Measurements from ENCODE around the gene NOP9. TPM values are rescaled to one million over a fixed set of nuclear protein-coding genes. Genes with fewer than 3 reads are reported as not detected.

The NOP9 gene
- total RNA-seq, 1 experiment from 2014 or later, result 42.0 TPM

DNA sequence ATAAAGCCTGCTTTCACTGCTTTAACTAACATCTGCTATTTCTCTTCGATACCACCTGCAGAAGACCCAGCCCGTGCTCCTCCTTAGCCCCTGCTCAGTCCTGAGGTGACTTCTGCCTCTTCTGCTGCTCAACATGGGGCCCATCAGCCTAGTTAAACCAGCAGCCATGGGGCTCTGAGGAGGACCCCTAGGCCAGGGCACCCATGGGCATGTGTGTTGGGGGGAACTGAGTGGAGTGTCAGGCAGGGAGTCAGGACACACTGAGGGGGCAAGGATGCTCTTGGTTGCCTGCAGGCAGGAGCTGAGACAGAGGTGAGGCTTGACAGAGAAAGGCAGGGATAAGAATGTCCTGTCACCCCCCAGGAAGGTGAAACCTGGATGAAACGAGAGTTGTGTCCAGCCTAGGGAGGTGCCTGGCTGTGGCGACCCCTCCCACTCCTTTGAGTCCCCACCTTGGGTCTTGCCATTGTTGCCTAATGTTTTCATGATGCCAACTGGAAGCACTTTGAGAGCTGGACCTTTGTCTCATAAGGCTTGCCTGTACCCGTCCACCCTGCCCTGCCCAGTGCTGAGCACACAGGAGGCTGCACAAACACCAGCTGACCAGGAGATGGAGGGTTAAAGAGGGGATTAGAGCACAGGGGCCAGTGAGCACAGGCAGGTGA is 15.7 kb upstream of the NOP9 start:
- H3K4me2 ChIP-seq (ENCODE audit: low read depth, low read length, poor library complexity, severe bottlenecking), result no peak overlapping the region
- DNase-seq, result no peak
- peaks cover 15% of the 10 kb centered on the region for H3K4me1 ChIP-seq (ENCODE audit: low read length)
- no peaks in the 10 kb centered on the region for H4K20me1 ChIP-seq (ENCODE audit: insufficient read depth, low read depth, low read length)
- H2AFZ ChIP-seq (ENCODE audit: low read length), result no peak overlapping the region
- no peaks in the 10 kb centered on the region for H3K9me2 ChIP-seq (replicated peaks; ENCODE audit: insufficient read depth, low read length)
- peaks cover 19% of the 10 kb centered on the region for H3K79me2 ChIP-seq (ENCODE audit: low read length)
- no peaks in the 10 kb centered on the region for H3K36me3 ChIP-seq (ENCODE audit: insufficient read depth, low read length)
- no peak overlapping the region for H3K4me3 ChIP-seq (ENCODE audit: low read length)
- H3K9ac ChIP-seq (ENCODE audit: low read length), result no peak overlapping the region
- H3K27me3 ChIP-seq (ENCODE audit: low read length), result no peaks in the 10 kb centered on the region
- no peaks in the 10 kb centered on the region for H3K9me3 ChIP-seq (ENCODE audit: low read length)
- H3K27ac ChIP-seq (ENCODE audit: low read length), result no peak overlapping the region

DNA sequence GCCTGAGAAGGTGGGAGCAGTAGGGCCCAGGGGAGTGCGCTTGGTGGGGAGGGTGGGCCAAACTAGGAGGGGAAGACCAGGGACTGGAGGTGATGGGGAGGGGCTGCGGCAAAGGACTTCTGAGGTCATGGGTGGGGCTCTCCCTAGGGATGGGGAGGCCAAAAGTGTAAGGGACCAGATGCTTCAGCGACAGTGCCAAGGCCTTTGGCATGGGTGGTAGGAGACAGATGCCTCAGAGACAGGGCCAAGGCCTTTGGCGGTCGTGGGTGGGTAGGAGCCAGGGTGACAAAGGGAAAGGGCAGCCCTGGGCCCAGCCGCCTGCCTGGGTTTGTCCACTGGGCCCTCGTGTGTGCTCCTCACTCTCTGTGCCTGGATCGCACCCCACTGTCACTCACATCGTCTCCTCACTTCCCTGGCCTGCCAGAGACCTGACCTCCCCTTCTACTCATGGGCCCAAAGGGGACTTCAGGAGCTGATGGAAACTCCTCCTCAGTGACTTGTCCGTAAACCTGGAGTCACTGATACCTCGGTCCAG is 15.1 kb upstream of the NOP9 start:
- H3K4me1 ChIP-seq (ENCODE audit: low read length), result peaks cover 9% of the 10 kb centered on the region
- H3K27ac ChIP-seq (ENCODE audit: low read length), result no peak overlapping the region
- H3K9me3 ChIP-seq (ENCODE audit: low read length), result no peaks in the 10 kb centered on the region

DNA sequence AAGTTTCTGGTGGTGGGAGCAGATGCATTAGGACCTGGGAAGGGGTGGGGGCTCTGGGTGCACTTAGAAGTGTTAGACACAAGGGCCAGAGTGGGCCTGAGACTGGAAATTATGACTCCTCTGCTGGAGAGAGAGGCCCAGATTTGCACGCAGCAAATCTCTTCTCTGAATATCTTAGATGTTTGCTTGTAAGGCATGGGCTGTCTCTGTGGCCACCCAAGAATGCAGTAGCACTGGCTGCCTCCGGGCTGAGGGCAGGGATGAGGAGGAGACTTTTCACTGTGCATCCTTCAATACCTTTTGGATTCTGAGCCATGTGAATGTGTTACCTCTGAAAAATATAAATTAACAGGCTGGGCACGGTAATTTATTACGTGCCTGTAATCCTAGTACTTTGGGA is 14.3 kb upstream of the NOP9 start:
- no peak for DNase-seq
- no peaks in the 10 kb centered on the region for H3K27me3 ChIP-seq (ENCODE audit: low read length)
- no peak overlapping the region for H3K4me3 ChIP-seq (ENCODE audit: low read length)
- no peak overlapping the region for H2AFZ ChIP-seq (ENCODE audit: low read length)
- no peak overlapping the region; the same call in 1 of the 2 replicates for H3K9ac ChIP-seq (ENCODE audit: low read length)
- no peaks in the 10 kb centered on the region for H3K9me2 ChIP-seq (replicated peaks; ENCODE audit: insufficient read depth, low read length)
- no peaks in the 10 kb centered on the region for H4K20me1 ChIP-seq (ENCODE audit: insufficient read depth, low read depth, low read length)
- H3K27ac ChIP-seq (ENCODE audit: low read length), result no peak overlapping the region
- H3K4me1 ChIP-seq (ENCODE audit: low read length), result peaks cover under 1% of the 10 kb centered on the region; the same call in 1 of the 2 replicates
- peaks cover 12% of the 10 kb centered on the region; the same call in 1 of the 2 replicates for H3K36me3 ChIP-seq (ENCODE audit: insufficient read depth, low read length)
- H3K79me2 ChIP-seq (ENCODE audit: low read length), result peaks cover 18% of the 10 kb centered on the region; the same call in 1 of the 2 replicates
- H3K9me3 ChIP-seq (ENCODE audit: low read length), result no peaks in the 10 kb centered on the region
- H3K4me2 ChIP-seq (ENCODE audit: low read depth, low read length, poor library complexity, severe bottlenecking), result no peak overlapping the region

More for the DNA sequence above, 15.1 kb upstream of the NOP9 start:
- Histone ChIP-seq H3K4me3 (ENCODE audit: low read length) (no peak overlapping the region), H3K36me3 (ENCODE audit: insufficient read depth, low read length) (peaks cover 4% of the 10 kb centered on the region; the same call in 1 of the 2 replicates), H3K9ac (ENCODE audit: low read length) (no peak overlapping the region), H3K9me2 (replicated peaks; ENCODE audit: insufficient read depth, low read length) (no peaks in the 10 kb centered on the region), H2AFZ (ENCODE audit: low read length) (no peak overlapping the region), H4K20me1 (ENCODE audit: insufficient read depth, low read depth, low read length) (no peaks in the 10 kb centered on the region), H3K27me3 (ENCODE audit: low read length) (no peaks in the 10 kb centered on the region), H3K4me2 (ENCODE audit: low read depth, low read length, poor library complexity, severe bottlenecking) (no peak overlapping the region), H3K79me2 (ENCODE audit: low read length) (peaks cover 23% of the 10 kb centered on the region)
- DNase-seq, result no peak

DNA sequence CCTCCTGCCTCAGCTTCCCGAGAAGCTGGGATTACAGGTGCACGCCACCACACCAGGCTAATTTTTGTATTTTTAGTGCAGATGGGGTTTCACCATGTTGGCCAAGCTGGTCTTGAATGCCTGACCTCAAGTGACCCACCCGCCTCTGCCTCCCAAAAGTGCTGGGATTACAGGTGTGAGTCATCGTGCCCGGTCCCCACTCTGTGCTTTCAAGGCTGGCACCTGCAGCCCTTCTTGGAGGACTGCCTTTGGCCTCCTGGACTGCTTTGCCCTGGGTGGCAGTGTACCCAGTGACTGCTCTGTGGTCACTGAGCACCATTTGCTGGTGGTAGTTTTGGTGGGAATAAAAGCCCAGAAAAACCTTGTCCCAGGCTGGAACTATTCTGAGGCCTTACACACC is 12.7 kb upstream of the NOP9 start:
- no peaks in the 10 kb centered on the region for H3K9me3 ChIP-seq (ENCODE audit: low read length)
- H3K4me1 ChIP-seq (ENCODE audit: low read length), result no peaks in the 10 kb centered on the region
- H3K9me2 ChIP-seq (replicated peaks; ENCODE audit: insufficient read depth, low read length), result no peaks in the 10 kb centered on the region
- no peak overlapping the region for H3K4me3 ChIP-seq (ENCODE audit: low read length)
- peaks cover 12% of the 10 kb centered on the region; the same call in 1 of the 2 replicates for H3K36me3 ChIP-seq (ENCODE audit: insufficient read depth, low read length)
- no peak overlapping the region for H3K9ac ChIP-seq (ENCODE audit: low read length)
- DNase-seq, result no peak
- no peak overlapping the region for H2AFZ ChIP-seq (ENCODE audit: low read length)
- no peak overlapping the region for H3K27ac ChIP-seq (ENCODE audit: low read length)
- H4K20me1 ChIP-seq (ENCODE audit: insufficient read depth, low read depth, low read length), result no peaks in the 10 kb centered on the region
- H3K4me2 ChIP-seq (ENCODE audit: low read depth, low read length, poor library complexity, severe bottlenecking), result no peak overlapping the region
- no peaks in the 10 kb centered on the region for H3K27me3 ChIP-seq (ENCODE audit: low read length)
- H3K79me2 ChIP-seq (ENCODE audit: low read length), result peaks cover 14% of the 10 kb centered on the region; the same call in 1 of the 2 replicates

DNA sequence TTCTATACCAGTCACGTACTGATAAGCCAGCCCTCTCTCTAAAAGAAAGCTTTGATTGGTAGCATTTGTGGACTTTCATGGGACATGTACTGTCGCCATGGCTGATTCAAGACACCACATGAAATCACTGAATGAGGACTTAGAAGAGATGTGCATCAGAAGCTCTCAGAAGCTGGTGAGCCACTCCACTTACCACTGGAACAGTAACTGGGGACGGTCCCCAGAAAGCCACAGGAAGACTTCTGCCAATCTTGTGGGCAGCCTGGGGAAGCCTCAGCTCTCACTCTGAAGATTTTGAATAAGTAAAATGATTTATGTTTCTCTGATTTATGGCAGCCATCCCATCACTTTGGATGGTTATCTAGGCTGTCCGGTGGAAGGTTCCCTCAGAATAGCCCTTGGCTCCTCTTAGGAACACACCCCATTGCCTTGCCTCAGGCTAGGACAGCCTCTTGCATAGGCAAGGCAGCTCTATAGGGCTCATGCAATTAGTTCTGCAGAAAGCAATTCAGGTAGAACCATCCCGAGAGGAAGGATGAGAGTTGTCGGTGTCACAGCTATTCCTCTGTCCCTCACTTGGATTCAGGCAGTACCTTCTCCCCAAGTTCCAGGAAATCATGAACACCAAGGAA is 9.9 kb upstream of the NOP9 start:
- Histone ChIP-seq H4K20me1 (ENCODE audit: insufficient read depth, low read depth, low read length) (no peaks in the 10 kb centered on the region), H3K4me2 (ENCODE audit: low read depth, low read length, poor library complexity, severe bottlenecking) (no peak overlapping the region), H3K9me3 (ENCODE audit: low read length) (no peaks in the 10 kb centered on the region), H3K36me3 (ENCODE audit: insufficient read depth, low read length) (peaks cover 12% of the 10 kb centered on the region; the same call in 1 of the 2 replicates), H3K27ac (ENCODE audit: low read length) (no peak overlapping the region), H3K9ac (ENCODE audit: low read length) (no peak overlapping the region), H2AFZ (ENCODE audit: low read length) (no peak overlapping the region), H3K27me3 (ENCODE audit: low read length) (no peaks in the 10 kb centered on the region), H3K4me1 (ENCODE audit: low read length) (no peaks in the 10 kb centered on the region), H3K79me2 (ENCODE audit: low read length) (peaks cover 11% of the 10 kb centered on the region; the same call in 1 of the 2 replicates), H3K4me3 (ENCODE audit: low read length) (no peak overlapping the region), H3K9me2 (replicated peaks; ENCODE audit: insufficient read depth, low read length) (no peaks in the 10 kb centered on the region)
- no peak for DNase-seq

DNA sequence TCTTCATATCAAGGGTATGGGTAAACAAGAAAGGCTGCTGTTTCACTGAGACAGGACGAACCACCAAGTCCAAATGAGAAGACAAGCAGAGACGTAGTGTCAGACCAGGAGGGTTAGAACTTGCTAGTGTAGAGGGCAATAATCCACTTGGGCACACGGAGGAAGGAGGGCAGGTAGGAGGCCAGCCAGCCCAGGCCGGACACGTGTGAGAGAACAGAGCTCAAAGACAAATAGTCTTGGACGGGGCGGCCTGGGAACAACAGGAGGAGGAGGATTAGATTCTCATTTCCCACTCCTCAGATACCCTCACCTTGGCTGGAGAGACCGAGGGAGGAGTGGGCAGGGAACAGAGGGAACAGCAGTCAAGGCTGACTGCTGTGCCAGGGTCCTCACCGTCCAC is 8.9 kb upstream of the NOP9 start:
- Histone ChIP-seq H2AFZ (ENCODE audit: low read length) (no peak overlapping the region), H3K9me2 (replicated peaks; ENCODE audit: insufficient read depth, low read length) (no peaks in the 10 kb centered on the region), H3K27me3 (ENCODE audit: low read length) (no peaks in the 10 kb centered on the region), H4K20me1 (ENCODE audit: insufficient read depth, low read depth, low read length) (no peaks in the 10 kb centered on the region), H3K4me1 (ENCODE audit: low read length) (no peaks in the 10 kb centered on the region), H3K4me2 (ENCODE audit: low read depth, low read length, poor library complexity, severe bottlenecking) (no peak overlapping the region), H3K9ac (ENCODE audit: low read length) (no peak overlapping the region), H3K9me3 (ENCODE audit: low read length) (no peaks in the 10 kb centered on the region), H3K79me2 (ENCODE audit: low read length) (peaks cover 11% of the 10 kb centered on the region; the same call in 1 of the 2 replicates), H3K36me3 (ENCODE audit: insufficient read depth, low read length) (peaks cover 19% of the 10 kb centered on the region; the same call in 1 of the 2 replicates), H3K27ac (ENCODE audit: low read length) (no peak overlapping the region), H3K4me3 (ENCODE audit: low read length) (no peak overlapping the region)
- DNase-seq, result no peak

DNA sequence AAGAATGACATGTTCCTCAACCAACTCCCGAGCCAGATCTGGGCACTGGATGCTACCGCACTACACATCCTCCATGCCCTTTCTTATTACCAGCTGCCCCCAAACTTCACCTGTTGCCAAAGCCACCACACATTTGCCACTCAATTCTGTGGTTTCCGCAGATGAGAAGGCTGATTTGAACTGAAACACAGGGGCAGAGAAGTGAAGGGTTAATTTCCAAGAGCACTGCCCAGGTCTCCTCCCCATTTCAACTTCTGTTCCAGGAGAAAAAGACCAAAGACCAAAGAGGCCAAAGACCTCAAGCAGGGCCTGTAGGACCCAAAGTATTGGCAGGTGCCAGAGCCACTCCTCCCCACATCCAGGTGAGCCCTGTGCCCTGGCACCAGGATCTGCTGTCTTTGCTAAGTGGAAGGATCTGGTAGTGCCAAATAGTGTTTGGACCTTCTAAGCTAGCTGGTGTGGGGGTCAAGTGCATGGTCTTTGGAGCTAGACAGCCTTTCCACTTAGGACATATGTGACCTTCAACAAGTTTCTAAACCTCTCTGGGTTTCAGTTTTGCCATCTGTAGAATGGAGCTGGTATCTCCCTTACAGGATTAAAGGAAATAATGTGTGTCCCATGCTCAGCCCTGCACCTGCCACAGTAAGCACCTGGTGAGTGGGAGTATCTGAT is 8.1 kb upstream of the NOP9 start:
- Histone ChIP-seq H3K4me1 (ENCODE audit: low read length) (no peaks in the 10 kb centered on the region), H3K9ac (ENCODE audit: low read length) (no peak overlapping the region), H3K36me3 (ENCODE audit: insufficient read depth, low read length) (peaks cover 25% of the 10 kb centered on the region; the same call in 1 of the 2 replicates), H3K4me2 (ENCODE audit: low read depth, low read length, poor library complexity, severe bottlenecking) (no peak overlapping the region), H3K79me2 (ENCODE audit: low read length) (peaks cover 11% of the 10 kb centered on the region; the same call in 1 of the 2 replicates), H3K27me3 (ENCODE audit: low read length) (no peaks in the 10 kb centered on the region), H3K9me2 (replicated peaks; ENCODE audit: insufficient read depth, low read length) (no peaks in the 10 kb centered on the region), H2AFZ (ENCODE audit: low read length) (no peak overlapping the region), H3K9me3 (ENCODE audit: low read length) (no peaks in the 10 kb centered on the region), H3K27ac (ENCODE audit: low read length) (no peak overlapping the region), H4K20me1 (ENCODE audit: insufficient read depth, low read depth, low read length) (no peaks in the 10 kb centered on the region), H3K4me3 (ENCODE audit: low read length) (no peak overlapping the region)
- no peak for DNase-seq

All from Karpas-422 (cell line).